CD14-positive monocyte (primary cell): ENCODE measurements around the gene HOXC9. TPM values are rescaled to one million over a fixed set of nuclear protein-coding genes. Genes with fewer than 3 reads are reported as not detected.

Experiments
- DNase-seq, 3 donors: peaks; one replicate each; pipeline ENCODE4 v3.0.0-alpha.2; 2011 to 2022
- H2AFZ ChIP-seq: 2 replicates; pipeline ENCODE4 v1.6.0; 2012; ENCODE audit warnings: mild to moderate bottlenecking, low read depth, low read length, inconsistent platforms; ENCODE audit not compliant: insufficient read depth, poor library complexity, severe bottlenecking
- H3K27ac ChIP-seq, 2 donors: 1 replicate in 1 of 2; 2 replicates in 1 of 2; pipeline ENCODE4 v1.5.1; 2012 to 2013; ENCODE audit warnings: low read length in 2 of 2, control low read depth in 1 of 2, inconsistent platforms in 1 of 2, low read depth in 1 of 2, mild to moderate bottlenecking in 1 of 2
- H3K27me3 ChIP-seq, 2 donors: one replicate each; pipeline versions ENCODE4 v1.6.0 to v1.6.1; 2011 to 2013; ENCODE audit warnings: low read length in 2 of 2; ENCODE audit not compliant: control insufficient read depth in 2 of 2, insufficient read depth in 2 of 2
- H3K36me3 ChIP-seq, 2 donors: replicated peaks in 1 of 2; 1 replicate in 1 of 2; 2 replicates in 1 of 2; pipeline versions ENCODE4 v1.5.1 to v1.6.1; 2012 to 2013; ENCODE audit warnings: low read length in 2 of 2, control low read depth in 1 of 2, inconsistent platforms in 1 of 2, mild to moderate bottlenecking in 1 of 2; ENCODE audit not compliant: insufficient read depth in 2 of 2, control insufficient read depth in 1 of 2
- H3K4me1 ChIP-seq, 2 donors: 1 replicate in 1 of 2; 2 replicates in 1 of 2; pipeline versions ENCODE4 v1.5.1 to v1.6.1; 2012 to 2013; ENCODE audit warnings: low read length in 2 of 2, control low read depth in 1 of 2, inconsistent platforms in 1 of 2, mild to moderate bottlenecking in 1 of 2, moderate library complexity in 1 of 2; ENCODE audit not compliant: insufficient read depth in 2 of 2, control insufficient read depth in 1 of 2
- H3K4me2 ChIP-seq: replicated peaks from 2 replicates; pipeline ENCODE3; 2012; ENCODE audit warnings: low read length, moderate library complexity, mild to moderate bottlenecking; ENCODE audit not compliant: poor library complexity, severe bottlenecking; ENCODE audit errors: extremely low read depth
- H3K4me3 ChIP-seq, 3 experiments: fragments of 200-600 bp in 1 of 3; sonication (generic) in 1 of 3; replicated peaks in 1 of 3; 1 replicate in 2 of 3; 2 replicates in 1 of 3; pipeline ENCODE4 v1.5.1; 2011 to 2013; ENCODE audit warnings: low read length in 3 of 3, mild to moderate bottlenecking in 3 of 3, control low read depth in 2 of 3, low read depth in 2 of 3, inconsistent platforms in 1 of 3, moderate library complexity in 1 of 3
- H3K79me2 ChIP-seq: 2 replicates; pipeline ENCODE4 v1.6.0; 2012; ENCODE audit warnings: mild to moderate bottlenecking, control low read depth, inconsistent platforms, low read length, moderate library complexity; ENCODE audit not compliant: insufficient read depth
- H3K9ac ChIP-seq: 2 replicates; pipeline ENCODE4 v1.6.0; 2017; ENCODE audit warnings: low read length, mild to moderate bottlenecking; ENCODE audit not compliant: insufficient read depth, poor library complexity, severe bottlenecking
- H3K9me3 ChIP-seq, 2 donors: replicated peaks in 1 of 2; 1 replicate in 1 of 2; 2 replicates in 1 of 2; pipeline versions ENCODE4 v1.5.1 to v1.6.1; 2012 to 2013; ENCODE audit warnings: low read length in 2 of 2, control low read depth in 1 of 2; ENCODE audit not compliant: control insufficient read depth in 1 of 2, insufficient read depth in 1 of 2
- H4K20me1 ChIP-seq: 2 replicates; pipeline ENCODE4 v1.6.0; 2012; ENCODE audit warnings: mild to moderate bottlenecking, low read length, control low read depth, moderate library complexity; ENCODE audit not compliant: insufficient read depth
- H3K27ac Mint-ChIP-seq, 7 donors: one replicate each; pipeline ENCODE4 v1.8.0; 2020; ENCODE audit warnings: mild to moderate bottlenecking in 7 of 7, mixed read lengths in 7 of 7, moderate library complexity in 6 of 7, inconsistent platforms in 2 of 7
- H3K27me3 Mint-ChIP-seq, 3 donors: one replicate each; pipeline ENCODE4 v1.8.0; 2021 to 2022; ENCODE audit warnings: low read depth in 3 of 3, mild to moderate bottlenecking in 3 of 3, mixed read lengths in 3 of 3, moderate library complexity in 3 of 3, inconsistent platforms in 1 of 3
- H3K36me3 Mint-ChIP-seq, 2 donors: one replicate each; pipeline ENCODE4 v1.8.0; 2020; ENCODE audit warnings: mixed read lengths in 2 of 2, inconsistent platforms in 1 of 2, mild to moderate bottlenecking in 1 of 2
- H3K4me1 Mint-ChIP-seq: one replicate; pipeline ENCODE4 v1.8.0; 2020; ENCODE audit warnings: mild to moderate bottlenecking, mixed read lengths
- H3K4me3 Mint-ChIP-seq, 2 donors: one replicate each; pipeline ENCODE4 v1.8.0; 2020; ENCODE audit warnings: mild to moderate bottlenecking in 2 of 2, mixed read lengths in 2 of 2, moderate library complexity in 1 of 2
- H3K9me3 Mint-ChIP-seq, 7 donors: one replicate each; pipeline ENCODE4 v1.8.0; 2020 to 2022; ENCODE audit warnings: mixed read lengths in 7 of 7, mild to moderate bottlenecking in 6 of 7, moderate library complexity in 6 of 7, inconsistent platforms in 2 of 7
- WGBS: methylation state at CpG from one replicate; pipeline ENCODE4 v1.1.5; 2013; ENCODE audit warnings: missing lambda C conversion rate; ENCODE audit not compliant: insufficient coverage; 5-methylcytosine and 5-hydroxymethylcytosine counted together
- intact Hi-C, 2 donors: fragments of 100-400 bp; cut with micrococcal nuclease; formaldehyde crosslinking; loops; one replicate each; pipeline versions ENCODE4 v1.15.0 to v1.15.1; 2023
- polyA plus RNA-seq, 3 donors: library from polyadenylated mRNA; depleted of rRNA in 1 of 3; unstranded in 2 of 3; stranded (reverse) in 1 of 3; fragments of 300-500 nt in 2 of 3; fragments of >200 nt in 1 of 3; fragmentation: Illumina TruSeq in 2 of 3; gene quantifications; 1 replicate in 2 of 3; 2 replicates in 1 of 3; pipeline ENCODE4 v1.2.3, GENCODE V29; 2012 to 2021
- TF ChIP-seq, protein P1 (sequence below): fragments of 200-600 bp; IDR thresholded peaks from one replicate; pipeline ENCODE4 v1.8.0; 2022; ENCODE audit warnings: antibody characterized with exemption, mild to moderate bottlenecking

The HOXC9 gene
- polyA plus RNA-seq, 3 donors = not detected

DNA sequence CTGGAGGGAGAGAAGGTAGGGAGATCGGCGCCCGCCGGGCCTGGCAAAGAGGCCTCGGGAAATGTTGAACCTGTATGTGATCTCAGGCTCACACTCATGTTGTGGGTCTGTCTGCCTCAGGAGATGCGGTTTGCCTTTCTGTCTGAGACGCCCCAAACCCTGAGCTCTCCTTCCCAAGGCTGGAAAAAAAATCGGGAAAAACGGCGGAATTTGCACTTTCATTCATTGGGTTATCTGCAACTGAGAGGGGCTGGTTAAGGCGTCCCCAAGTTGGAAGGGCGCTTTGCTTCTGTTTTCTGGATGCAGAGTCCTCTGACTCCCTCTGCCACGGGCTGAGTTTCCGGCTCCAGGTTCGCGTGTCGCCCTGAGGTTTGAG is 5.0 kb upstream of the HOXC9 start:
- 2% methylated on average over 17 of the region's 17 CpGs for WGBS
- Mint-ChIP-seq H3K36me3 (peaks cover 3 to 23% of the 10 kb centered on the region in 2 donors), H3K9me3 (peaks cover 2 to 68% (median 39%) of the 10 kb centered on the region in 7 donors), H3K27ac (no peak overlapping the region), H3K27me3 (peaks cover 99 to 100% (median 100%) of the 10 kb centered on the region in 3 donors), H3K4me3 (peak overlapping the region; percentile 83 to 95), H3K4me1 (peaks cover 28% of the 10 kb centered on the region)
- H3K36me3 ChIP-seq = no peaks in the 10 kb centered on the region
- TF ChIP-seq, protein P1, sequence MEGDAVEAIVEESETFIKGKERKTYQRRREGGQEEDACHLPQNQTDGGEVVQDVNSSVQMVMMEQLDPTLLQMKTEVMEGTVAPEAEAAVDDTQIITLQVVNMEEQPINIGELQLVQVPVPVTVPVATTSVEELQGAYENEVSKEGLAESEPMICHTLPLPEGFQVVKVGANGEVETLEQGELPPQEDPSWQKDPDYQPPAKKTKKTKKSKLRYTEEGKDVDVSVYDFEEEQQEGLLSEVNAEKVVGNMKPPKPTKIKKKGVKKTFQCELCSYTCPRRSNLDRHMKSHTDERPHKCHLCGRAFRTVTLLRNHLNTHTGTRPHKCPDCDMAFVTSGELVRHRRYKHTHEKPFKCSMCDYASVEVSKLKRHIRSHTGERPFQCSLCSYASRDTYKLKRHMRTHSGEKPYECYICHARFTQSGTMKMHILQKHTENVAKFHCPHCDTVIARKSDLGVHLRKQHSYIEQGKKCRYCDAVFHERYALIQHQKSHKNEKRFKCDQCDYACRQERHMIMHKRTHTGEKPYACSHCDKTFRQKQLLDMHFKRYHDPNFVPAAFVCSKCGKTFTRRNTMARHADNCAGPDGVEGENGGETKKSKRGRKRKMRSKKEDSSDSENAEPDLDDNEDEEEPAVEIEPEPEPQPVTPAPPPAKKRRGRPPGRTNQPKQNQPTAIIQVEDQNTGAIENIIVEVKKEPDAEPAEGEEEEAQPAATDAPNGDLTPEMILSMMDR = no peak
- no peak for DNase-seq
- H4K20me1 ChIP-seq = no peaks in the 10 kb centered on the region
- peaks cover 4 to 65% of the 10 kb centered on the region in 2 donors for H3K9me3 ChIP-seq
- H3K4me3 ChIP-seq = peak overlapping the region in 1 of 3 experiments; percentile 78
- H3K79me2 ChIP-seq = no peaks in the 10 kb centered on the region
- H2AFZ ChIP-seq = no peak overlapping the region
- intact Hi-C loops = loop anchor here in 1 of 2 donors (5.0 kb wide), 1 partner anchor 43 kb away; the partner anchor contains the start of gene HOXC12
- H3K4me1 ChIP-seq = peaks cover 15 to 25% of the 10 kb centered on the region in 2 donors
- H3K27me3 ChIP-seq = peaks cover 92 to 100% of the 10 kb centered on the region in 2 donors
- no peak overlapping the region for H3K27ac ChIP-seq
- peak overlapping the region; percentile 83 for H3K4me2 ChIP-seq
- no peak overlapping the region for H3K9ac ChIP-seq

DNA sequence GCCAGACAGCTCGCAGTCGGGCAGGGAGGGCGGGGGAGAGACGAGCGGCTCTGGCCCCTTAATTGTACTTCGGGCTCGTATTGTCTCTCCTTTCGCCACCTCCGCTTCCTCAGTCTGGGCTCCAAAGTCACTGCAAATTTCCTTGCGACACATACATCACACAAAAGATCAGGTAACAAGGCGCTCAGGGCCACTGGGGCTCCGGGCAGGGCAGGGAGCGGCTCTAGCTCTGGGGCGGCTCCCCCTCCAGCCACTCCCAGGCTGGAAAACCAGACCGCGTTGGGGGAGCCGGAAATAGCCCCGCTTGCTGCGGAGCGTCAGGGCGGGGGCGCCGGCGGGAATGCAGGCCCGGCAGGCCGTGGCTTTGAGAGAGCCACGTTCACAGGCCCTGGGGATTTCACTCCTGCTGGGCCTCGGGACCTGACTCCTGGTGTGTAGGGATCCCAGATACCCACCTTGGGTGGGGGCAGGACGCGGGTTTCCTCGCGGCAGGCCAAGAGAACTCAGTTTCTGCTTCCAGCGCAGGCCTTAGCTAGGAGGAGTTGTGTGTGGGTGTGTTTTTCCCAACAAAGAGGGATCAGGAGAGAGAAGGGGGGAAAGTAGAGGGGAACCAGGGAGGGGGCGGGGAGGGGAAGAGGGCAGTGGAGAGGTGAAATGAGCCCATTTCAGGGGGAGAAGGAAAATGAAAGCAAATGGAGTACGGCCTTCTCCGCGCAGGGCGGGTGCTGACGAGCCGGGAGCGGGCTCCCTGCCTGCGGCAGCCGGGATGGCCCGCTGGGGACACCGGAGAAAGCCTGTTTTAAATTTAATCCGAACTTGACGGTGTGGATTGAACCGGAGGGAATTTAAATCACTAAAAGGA is 4.4 kb upstream of the HOXC9 start:
- Mint-ChIP-seq H3K4me3 (peak overlapping the region; percentile 83 to 95), H3K4me1 (peaks cover 27% of the 10 kb centered on the region), H3K27ac (peak overlapping the region in 1 of 7 donors; percentile 20), H3K36me3 (peaks cover 3 to 19% of the 10 kb centered on the region in 2 donors), H3K27me3 (peaks cover 97 to 100% (median 100%) of the 10 kb centered on the region in 3 donors), H3K9me3 (peaks cover 2 to 69% (median 39%) of the 10 kb centered on the region in 7 donors)
- no peaks in the 10 kb centered on the region for H3K36me3 ChIP-seq
- H3K9me3 ChIP-seq = peaks cover 6 to 65% of the 10 kb centered on the region in 2 donors
- intact Hi-C loops = loop anchor here in 1 of 2 donors (5.0 kb wide), 1 partner anchor 43 kb away; the partner anchor contains the start of gene HOXC12
- H3K79me2 ChIP-seq = no peaks in the 10 kb centered on the region
- no peak for DNase-seq
- TF ChIP-seq, protein P1 = no peak
- WGBS = 0% methylated on average over 48 of the region's 48 CpGs
- H3K4me2 ChIP-seq = peak overlapping the region; percentile 83
- peak overlapping the region; percentile 30 for H3K9ac ChIP-seq
- H3K4me3 ChIP-seq = peak overlapping the region; percentile 32 to 78 (median 38)
- H3K4me1 ChIP-seq = peaks cover 15 to 30% of the 10 kb centered on the region in 2 donors
- no peaks in the 10 kb centered on the region for H4K20me1 ChIP-seq
- H3K27ac ChIP-seq = no peak overlapping the region
- H2AFZ ChIP-seq = peak overlapping the region; percentile 75
- peaks cover 92 to 100% of the 10 kb centered on the region in 2 donors for H3K27me3 ChIP-seq
